CD4-positive, alpha-beta T cell (primary cell): ENCODE data around the gene CPNE8. TPM values are rescaled to one million over a fixed set of nuclear protein-coding genes. Genes with fewer than 3 reads are reported as not detected.

Experiments
- ATAC-seq: fragments of 200-7000 bp; cut with Tn5 transposase; one replicate; pipeline ENCODE4 v1.10.0; 2022; ENCODE audit warnings: mild to moderate bottlenecking; ENCODE audit not compliant: poor library complexity
- CTCF ChIA-PET: fragments of 350-600 bp; sonication (Branson Sonifier 250); formaldehyde crosslinking; loops from one replicate; lab custom pipeline; 2021; ENCODE audit warnings: antibody characterized with exemption, inconsistent platforms; lab: Charles Lee
- POLR2A ChIA-PET: fragments of 350-600 bp; sonication (Branson Sonifier 250); formaldehyde crosslinking; loops from one replicate; lab custom pipeline; 2021; ENCODE audit warnings: antibody characterized with exemption, inconsistent platforms; lab: Charles Lee
- DNase-seq, 14 experiments: peaks; one replicate each; pipeline ENCODE4 v3.0.0-alpha.2; 2013 to 2020; ENCODE audit warnings: mixed read lengths in 2 of 14
- H3K27ac ChIP-seq, 2 donors: one replicate each; pipeline versions ENCODE4 v1.5.1 to v1.7.0; 2013; ENCODE audit warnings: low read length in 2 of 2, low read depth in 1 of 2, mild to moderate bottlenecking in 1 of 2
- H3K27me3 ChIP-seq, 2 experiments: 1 replicate in 1 of 2; 2 replicates in 1 of 2; pipeline versions ENCODE4 v1.6.1 to v1.7.0; 2013; ENCODE audit warnings: low read length in 2 of 2, control low read depth in 1 of 2, mild to moderate bottlenecking in 1 of 2, moderate library complexity in 1 of 2; ENCODE audit not compliant: insufficient read depth in 2 of 2, control insufficient read depth in 1 of 2
- H3K36me3 ChIP-seq: one replicate; pipeline ENCODE4 v1.6.1; 2013; ENCODE audit warnings: low read length, control low read depth; ENCODE audit not compliant: insufficient read depth
- H3K4me1 ChIP-seq: one replicate; pipeline ENCODE4 v1.6.1; 2013; ENCODE audit warnings: low read length, control low read depth; ENCODE audit not compliant: insufficient read depth
- H3K4me3 ChIP-seq: one replicate; pipeline ENCODE4 v1.5.1; 2013; ENCODE audit warnings: mild to moderate bottlenecking, low read length, moderate library complexity
- H3K9me3 ChIP-seq, 2 experiments: 1 replicate in 1 of 2; 2 replicates in 1 of 2; pipeline versions ENCODE4 v1.6.1 to v1.7.0; 2013; ENCODE audit warnings: low read length in 2 of 2, mild to moderate bottlenecking in 2 of 2, control low read depth in 1 of 2, moderate library complexity in 1 of 2; ENCODE audit not compliant: control insufficient read depth in 1 of 2, insufficient read depth in 1 of 2
- H3K27ac Mint-ChIP-seq: one replicate; pipeline ENCODE4 v1.8.0; 2020; ENCODE audit warnings: mixed read lengths
- H3K27me3 Mint-ChIP-seq: one replicate; pipeline ENCODE4 v1.8.0; 2021; ENCODE audit warnings: mixed read lengths
- H3K36me3 Mint-ChIP-seq: one replicate; pipeline ENCODE4 v1.8.0; 2021; ENCODE audit warnings: low read depth, mixed read lengths
- H3K4me1 Mint-ChIP-seq: one replicate; pipeline ENCODE4 v1.8.0; 2021; ENCODE audit warnings: low read depth, mixed read lengths
- H3K4me3 Mint-ChIP-seq: one replicate; pipeline ENCODE4 v1.8.0; 2020; ENCODE audit warnings: mild to moderate bottlenecking, mixed read lengths
- H3K9me3 Mint-ChIP-seq: one replicate; pipeline ENCODE4 v1.8.0; 2020; ENCODE audit warnings: mixed read lengths
- intact Hi-C, 2 experiments: fragments of 100-400 bp; cut with DNase I in 1 of 2; cut with micrococcal nuclease in 1 of 2; formaldehyde crosslinking; loops; one replicate each; pipeline versions ENCODE4 v1.15.1 to v1.9.0; 2023 to 2025; cut with DNase I, micrococcal nuclease
- total RNA-seq, 174 experiments: library from RNA in 2 of 174; stranded (reverse) in 2 of 174; gene quantifications; one replicate each; pipeline ENCODE4 v1.2.3 and lab custom pipeline; 2021 to 2026
- TF ChIP-seq, protein P1 (sequence below): fragments of 200-600 bp; IDR thresholded peaks from one replicate; pipeline ENCODE4 v1.8.0; 2022; ENCODE audit warnings: antibody characterized with exemption, mild to moderate bottlenecking

CPNE8 gene
- total RNA-seq, 2 experiments from 2014 or later, result 2.7 to 3.6 TPM

DNA sequence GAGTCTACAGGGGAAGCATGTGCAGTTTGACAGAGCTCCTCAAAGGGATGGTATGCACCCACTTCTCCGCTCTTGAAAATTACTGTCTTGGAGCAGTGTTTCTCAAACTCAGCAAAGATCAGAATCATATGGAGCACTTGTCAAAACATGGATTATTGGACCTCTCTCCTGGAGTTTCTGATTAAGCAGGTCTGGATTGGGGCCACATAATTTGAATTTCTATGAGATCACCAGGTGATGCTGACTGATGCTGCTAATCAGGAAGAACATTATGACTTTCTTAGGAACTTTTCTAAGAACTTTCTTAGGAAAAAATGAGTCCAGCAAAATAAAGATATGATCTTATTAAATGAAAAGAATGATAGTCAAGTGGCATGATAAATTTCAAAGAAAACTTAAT lies 144.3 kb downstream of the CPNE8 start:
- ChIA-PET CTCF (no interaction called here), POLR2A (no interaction called here)
- no peaks in the 10 kb centered on the region for H3K27me3 ChIP-seq
- no peak overlapping the region for H3K27ac ChIP-seq
- no peaks in the 10 kb centered on the region for H3K36me3 ChIP-seq
- TF ChIP-seq, protein P1, sequence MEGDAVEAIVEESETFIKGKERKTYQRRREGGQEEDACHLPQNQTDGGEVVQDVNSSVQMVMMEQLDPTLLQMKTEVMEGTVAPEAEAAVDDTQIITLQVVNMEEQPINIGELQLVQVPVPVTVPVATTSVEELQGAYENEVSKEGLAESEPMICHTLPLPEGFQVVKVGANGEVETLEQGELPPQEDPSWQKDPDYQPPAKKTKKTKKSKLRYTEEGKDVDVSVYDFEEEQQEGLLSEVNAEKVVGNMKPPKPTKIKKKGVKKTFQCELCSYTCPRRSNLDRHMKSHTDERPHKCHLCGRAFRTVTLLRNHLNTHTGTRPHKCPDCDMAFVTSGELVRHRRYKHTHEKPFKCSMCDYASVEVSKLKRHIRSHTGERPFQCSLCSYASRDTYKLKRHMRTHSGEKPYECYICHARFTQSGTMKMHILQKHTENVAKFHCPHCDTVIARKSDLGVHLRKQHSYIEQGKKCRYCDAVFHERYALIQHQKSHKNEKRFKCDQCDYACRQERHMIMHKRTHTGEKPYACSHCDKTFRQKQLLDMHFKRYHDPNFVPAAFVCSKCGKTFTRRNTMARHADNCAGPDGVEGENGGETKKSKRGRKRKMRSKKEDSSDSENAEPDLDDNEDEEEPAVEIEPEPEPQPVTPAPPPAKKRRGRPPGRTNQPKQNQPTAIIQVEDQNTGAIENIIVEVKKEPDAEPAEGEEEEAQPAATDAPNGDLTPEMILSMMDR, result no peak
- Mint-ChIP-seq H3K4me3 (no peak overlapping the region), H3K27me3 (no peaks in the 10 kb centered on the region), H3K36me3 (no peaks in the 10 kb centered on the region), H3K27ac (no peak overlapping the region), H3K4me1 (no peaks in the 10 kb centered on the region), H3K9me3 (peaks cover 3% of the 10 kb centered on the region)
- peaks cover 0 to 13% of the 10 kb centered on the region in 2 experiments for H3K9me3 ChIP-seq
- no peaks in the 10 kb centered on the region for H3K4me1 ChIP-seq
- H3K4me3 ChIP-seq, result no peak overlapping the region
- no peak for DNase-seq
- intact Hi-C loops, result no loop called here
- ATAC-seq, result no peak

GRCh38 chr12:38759621-38760020 lies 145.8 kb downstream of the CPNE8 start:
- Histone ChIP-seq H3K4me3 (no peak overlapping the region), H3K27me3 (no peaks in the 10 kb centered on the region), H3K36me3 (no peaks in the 10 kb centered on the region), H3K9me3 (peaks cover 0 to 9% of the 10 kb centered on the region in 2 experiments), H3K4me1 (no peaks in the 10 kb centered on the region), H3K27ac (no peak overlapping the region)
- ChIA-PET POLR2A (no interaction called here), CTCF (no interaction called here)
- Mint-ChIP-seq H3K9me3 (peaks cover 3% of the 10 kb centered on the region), H3K4me3 (no peak overlapping the region), H3K27me3 (no peaks in the 10 kb centered on the region), H3K27ac (no peak overlapping the region), H3K4me1 (no peaks in the 10 kb centered on the region), H3K36me3 (no peaks in the 10 kb centered on the region)
- ATAC-seq (no peak), DNase-seq (no peak)
- TF ChIP-seq, protein P1, result no peak
- intact Hi-C loops, result no loop called here

DNA sequence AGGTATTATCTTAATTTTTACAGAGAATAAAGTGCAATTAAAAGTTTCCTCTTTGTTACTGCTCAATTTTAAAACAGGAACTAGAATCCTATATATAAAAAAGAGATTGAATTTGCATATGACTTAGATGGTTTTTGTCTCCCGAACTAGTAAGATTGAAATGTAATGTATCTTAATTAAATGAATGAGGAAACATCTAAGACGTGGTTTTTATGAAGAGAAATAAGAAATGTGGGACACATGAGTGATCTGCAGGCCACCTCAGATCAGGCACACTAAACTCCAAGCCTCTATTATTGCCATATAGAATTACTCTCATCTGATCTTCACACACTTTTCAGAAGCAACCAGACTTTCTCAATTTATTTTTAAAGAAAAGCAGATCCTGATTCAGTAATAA lies 158.6 kb downstream of the CPNE8 start:
- intact Hi-C loops, result no loop called here
- H3K4me3 Mint-ChIP-seq, result no peak overlapping the region
- CTCF ChIA-PET, result no interaction called here

More for the DNA sequence above, 158.6 kb downstream of the CPNE8 start:
- ATAC-seq (no peak), DNase-seq (no peak)
- Mint-ChIP-seq H3K27me3 (no peaks in the 10 kb centered on the region), H3K9me3 (no peaks in the 10 kb centered on the region), H3K36me3 (no peaks in the 10 kb centered on the region), H3K4me1 (no peaks in the 10 kb centered on the region), H3K27ac (no peak overlapping the region)
- no peaks in the 10 kb centered on the region for H3K27me3 ChIP-seq
- no peak overlapping the region for H3K4me3 ChIP-seq
- H3K9me3 ChIP-seq, result peaks cover 0 to 6% of the 10 kb centered on the region in 2 experiments
- TF ChIP-seq, protein P1, result no peak
- no peaks in the 10 kb centered on the region for H3K36me3 ChIP-seq
- H3K4me1 ChIP-seq, result no peaks in the 10 kb centered on the region
- H3K27ac ChIP-seq, result no peak overlapping the region
- POLR2A ChIA-PET, result no interaction called here
